ENCODE results near the gene VGLL2.

- no peak for TF ChIP-seq POLR2A (IDR thresholded peaks at IDR 0.05)
- TF ChIP-seq CTCF (IDR thresholded peaks at IDR 0.05): no peak
Measured at GRCh38 chr6:117226778-117227177, 38.6 kb upstream of the VGLL2 start.
